Fibroblast of lung (primary cell): Measurements from ENCODE around the gene SRGAP1.

Experiments used
- EZH2 ChIP-seq: IDR thresholded peaks from 2 replicates; pipeline ENCODE4 v1.5.1; 2012; ENCODE audit warnings: low read length, control low read depth, mild to moderate bottlenecking; ENCODE audit errors: missing control alignments
- TF ChIP-seq, protein P1 (sequence below), 2 donors: IDR thresholded peaks in 1 of 2; conservative IDR thresholded peaks in 1 of 2; 1 replicate in 1 of 2; 2 replicates in 1 of 2; pipeline ENCODE4 v1.5.1; 2011 to 2012; ENCODE audit warnings: low read length in 2 of 2, control low read depth in 1 of 2, inconsistent platforms in 1 of 2, low read depth in 1 of 2, mild to moderate bottlenecking in 1 of 2

DNA sequence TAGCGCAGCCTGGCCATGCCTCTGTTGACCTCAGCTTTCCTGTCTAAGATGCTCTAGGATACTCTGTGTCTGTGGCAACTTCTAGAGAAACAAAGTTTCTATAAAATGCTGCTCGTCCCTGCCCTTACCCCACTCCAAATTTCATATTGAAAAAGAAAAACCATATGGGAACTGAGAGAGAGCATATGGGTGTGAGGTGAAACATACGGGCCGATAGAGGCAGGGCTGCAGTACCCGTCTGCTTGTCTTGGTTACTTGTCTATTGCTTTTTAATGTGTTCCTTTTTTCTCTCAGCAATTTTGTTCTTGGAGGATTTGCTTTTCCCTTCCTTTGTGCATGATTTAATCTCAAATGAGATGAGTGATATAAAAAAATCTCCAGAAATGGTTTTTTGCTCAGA is 113.0 kb downstream of the SRGAP1 start:
- no peak for TF ChIP-seq EZH2
- TF ChIP-seq, protein P1, sequence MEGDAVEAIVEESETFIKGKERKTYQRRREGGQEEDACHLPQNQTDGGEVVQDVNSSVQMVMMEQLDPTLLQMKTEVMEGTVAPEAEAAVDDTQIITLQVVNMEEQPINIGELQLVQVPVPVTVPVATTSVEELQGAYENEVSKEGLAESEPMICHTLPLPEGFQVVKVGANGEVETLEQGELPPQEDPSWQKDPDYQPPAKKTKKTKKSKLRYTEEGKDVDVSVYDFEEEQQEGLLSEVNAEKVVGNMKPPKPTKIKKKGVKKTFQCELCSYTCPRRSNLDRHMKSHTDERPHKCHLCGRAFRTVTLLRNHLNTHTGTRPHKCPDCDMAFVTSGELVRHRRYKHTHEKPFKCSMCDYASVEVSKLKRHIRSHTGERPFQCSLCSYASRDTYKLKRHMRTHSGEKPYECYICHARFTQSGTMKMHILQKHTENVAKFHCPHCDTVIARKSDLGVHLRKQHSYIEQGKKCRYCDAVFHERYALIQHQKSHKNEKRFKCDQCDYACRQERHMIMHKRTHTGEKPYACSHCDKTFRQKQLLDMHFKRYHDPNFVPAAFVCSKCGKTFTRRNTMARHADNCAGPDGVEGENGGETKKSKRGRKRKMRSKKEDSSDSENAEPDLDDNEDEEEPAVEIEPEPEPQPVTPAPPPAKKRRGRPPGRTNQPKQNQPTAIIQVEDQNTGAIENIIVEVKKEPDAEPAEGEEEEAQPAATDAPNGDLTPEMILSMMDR (conservative IDR thresholded peaks at IDR 0.05 in 1 of 2, IDR thresholded peaks at IDR 0.05 in 1 of 2; ENCODE audit: low read depth in 1 of 2, low read length in 2 of 2) = no peak
